Right lobe of liver (tissue), 6 donors: ENCODE measurements around the gene KRT36. TPM values are rescaled to one million over a fixed set of nuclear protein-coding genes. Genes with fewer than 3 reads are reported as not detected.

Source experiments
- ATAC-seq, 4 donors: fragments of 200-7000 bp; cut with Tn5 transposase; one replicate each; pipeline ENCODE4 v1.9.1; 2020; ENCODE audit warnings: mild to moderate bottlenecking in 4 of 4, moderate library complexity in 4 of 4
- DNase-seq, 3 donors: peaks; one replicate each; pipeline ENCODE4 v3.0.0-alpha.2; 2020
- H3K27ac ChIP-seq, 3 donors: fragments of 200-600 bp; one replicate each; pipeline ENCODE4 v1.8.0; 2022
- H3K27me3 ChIP-seq, 2 donors: fragments of 200-600 bp; one replicate each; pipeline ENCODE4 v1.8.0; 2022
- H3K36me3 ChIP-seq, 4 donors: fragments of 200-600 bp; sonication (generic) in 1 of 4; one replicate each; pipeline versions ENCODE4 v1.5.1 to v1.8.0; 2017 to 2022; ENCODE audit warnings: control low read depth in 1 of 4
- H3K4me1 ChIP-seq, 4 donors: fragments of 200-600 bp; sonication (generic) in 1 of 4; one replicate each; pipeline versions ENCODE4 v1.5.1 to v1.8.0; 2017 to 2022; ENCODE audit warnings: control low read depth in 1 of 4
- H3K4me3 ChIP-seq, 3 donors: fragments of 200-600 bp; one replicate each; pipeline ENCODE4 v1.8.0; 2022
- H3K9me3 ChIP-seq, 4 donors: fragments of 200-600 bp; sonication (generic) in 1 of 4; one replicate each; pipeline versions ENCODE4 v1.5.1 to v1.8.0; 2017 to 2022; ENCODE audit warnings: control low read depth in 1 of 4
- CTCF ChIP-seq, 4 donors: fragments of 200-600 bp in 3 of 4; fragments of 450-650 bp in 1 of 4; IDR thresholded peaks; one replicate each; pipeline versions ENCODE4 v1.5.1 to v1.8.0; 2016 to 2022; ENCODE audit warnings: antibody characterized with exemption in 4 of 4, mild to moderate bottlenecking in 2 of 4
- POLR2A ChIP-seq: fragments of 450-650 bp; IDR thresholded peaks from one replicate; pipeline ENCODE4 v1.6.1; 2017; ENCODE audit warnings: antibody characterized with exemption, mild to moderate bottlenecking
- WGBS: methylation state at CpG from one replicate; pipeline ENCODE4 v1.1.6; 2018; ENCODE audit warnings: low coverage, low lambda C conversion rate; ENCODE audit not compliant: insufficient coverage; ENCODE audit errors: missing lambda C conversion rate; 5-methylcytosine and 5-hydroxymethylcytosine counted together
- intact Hi-C, 2 donors: fragments of 100-400 bp; cut with DNase I; formaldehyde crosslinking; loops; one replicate each; pipeline versions ENCODE4 v1.11.2 to v1.14.1; 2022
- total RNA-seq, 6 experiments: library from RNA; depleted of rRNA in 2 of 6; stranded (reverse); fragments of >200 nt in 2 of 6; fragmentation: NEBNext Ultra II Directional in 3 of 6; extraction: Animal tissue kit (Norgen Biotek cat#: 25700) in 3 of 6; gene quantifications; one replicate each; pipeline versions ENCODE4 v1.1.0 to v1.2.4, GENCODE V29; 2016 to 2023
- donor health status: DM: no; HTN: yes; CAD: no.
- donor health status: DM: no; HTN: no; CAD: no.
- donor health status: DM: no; HTN: no; CAD: no.
- donor health status: DM: no; HTN: yes; CAD: no.
- donor health status: DM: no; HTN: yes; CAD: no.

The KRT36 gene
- total RNA-seq, 6 experiments from 2014 or later: not detected

DNA sequence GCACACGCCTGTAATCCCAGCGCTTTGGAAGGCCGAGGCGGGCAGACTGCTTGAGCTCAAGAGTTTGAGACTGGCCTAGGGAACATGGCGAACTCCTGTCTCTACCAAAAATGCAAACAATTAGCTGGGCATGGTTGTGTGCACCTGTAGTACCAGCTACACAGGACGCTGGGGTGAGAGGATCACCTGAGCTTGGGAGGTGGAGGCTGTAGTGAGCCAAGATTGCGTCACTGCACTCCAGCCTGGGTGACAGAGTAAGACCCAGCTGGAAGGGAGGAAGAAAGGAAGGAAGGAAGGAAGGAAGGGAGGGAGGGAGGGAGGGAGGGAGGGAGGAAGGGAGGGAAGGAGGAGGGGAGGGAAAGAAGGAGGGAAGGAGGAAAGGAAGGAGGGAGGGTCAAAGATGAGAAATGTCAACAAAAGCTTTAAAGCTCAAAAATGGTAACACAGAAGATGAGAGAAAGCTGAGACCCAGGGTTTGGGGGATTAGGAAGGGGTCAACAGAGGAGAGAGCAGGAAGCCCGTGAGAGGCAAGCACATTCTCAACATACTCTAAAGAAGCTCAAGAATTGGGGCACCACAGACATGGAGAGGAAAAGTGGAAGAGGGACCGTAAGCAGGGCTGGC is 43.3 kb upstream of the KRT36 start:
- H3K4me3 ChIP-seq: no peak overlapping the region

DNA sequence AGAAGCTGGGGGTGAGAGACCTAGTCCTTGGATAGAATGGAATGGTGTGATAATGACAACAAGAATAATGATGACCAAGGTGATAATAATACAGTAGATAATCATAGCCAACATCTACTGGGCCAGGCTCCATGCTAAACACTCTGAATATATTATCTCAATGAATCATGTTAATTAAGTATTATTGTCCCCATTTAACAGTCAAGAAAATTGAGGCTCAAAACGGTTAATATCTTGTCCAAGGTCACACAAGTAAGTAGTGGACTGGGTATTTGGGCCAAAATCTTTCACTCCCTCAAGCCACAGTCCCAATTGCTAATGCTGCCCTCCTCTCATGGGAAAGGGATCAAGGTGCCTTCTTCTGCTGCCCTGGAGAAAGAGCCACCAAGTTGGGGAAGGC is 42.3 kb upstream of the KRT36 start:
- TF ChIP-seq CTCF (IDR thresholded peaks at IDR 0.05): no peak
- TF ChIP-seq POLR2A: no peak
- Histone ChIP-seq H3K36me3 (no peaks in the 10 kb centered on the region), H3K4me1 (no peaks in the 10 kb centered on the region), H3K27ac (no peak overlapping the region), H3K27me3 (peaks cover 0 to 8% of the 10 kb centered on the region in 2 donors), H3K4me3 (no peak overlapping the region), H3K9me3 (no peaks in the 10 kb centered on the region)
- DNase-seq (no peak), ATAC-seq (no peak)
- 40% methylated on average over 1 of the region's 1 CpG for WGBS
- intact Hi-C loops: no loop called here

More for the DNA sequence above, 43.3 kb upstream of the KRT36 start:
- no peaks in the 10 kb centered on the region for H3K4me1 ChIP-seq
- no peak for ATAC-seq
- intact Hi-C loops: no loop called here
- WGBS: 44% methylated on average over 7 of the region's 9 CpGs
- no peaks in the 10 kb centered on the region for H3K36me3 ChIP-seq
- no peak overlapping the region for H3K27ac ChIP-seq
- H3K27me3 ChIP-seq: no peaks in the 10 kb centered on the region
- DNase-seq: no peak
- TF ChIP-seq CTCF (IDR thresholded peaks at IDR 0.05) (no peak), POLR2A (no peak)
- H3K9me3 ChIP-seq: no peaks in the 10 kb centered on the region

GRCh38 chr17:41530062-41531048 is 40.6 kb upstream of the KRT36 start:
- Histone ChIP-seq H3K4me1 (no peaks in the 10 kb centered on the region), H3K36me3 (no peaks in the 10 kb centered on the region), H3K9me3 (no peaks in the 10 kb centered on the region), H3K27me3 (peaks cover 0 to 8% of the 10 kb centered on the region in 2 donors), H3K27ac (no peak overlapping the region), H3K4me3 (no peak overlapping the region)
- 42% methylated on average over 6 of the region's 8 CpGs for WGBS
- ATAC-seq (peak in 1 of 4 donors; percentile 14), DNase-seq (no peak)
- no peak for TF ChIP-seq POLR2A
- no peak for TF ChIP-seq CTCF (IDR thresholded peaks at IDR 0.05)
- intact Hi-C loops: no loop called here

DNA sequence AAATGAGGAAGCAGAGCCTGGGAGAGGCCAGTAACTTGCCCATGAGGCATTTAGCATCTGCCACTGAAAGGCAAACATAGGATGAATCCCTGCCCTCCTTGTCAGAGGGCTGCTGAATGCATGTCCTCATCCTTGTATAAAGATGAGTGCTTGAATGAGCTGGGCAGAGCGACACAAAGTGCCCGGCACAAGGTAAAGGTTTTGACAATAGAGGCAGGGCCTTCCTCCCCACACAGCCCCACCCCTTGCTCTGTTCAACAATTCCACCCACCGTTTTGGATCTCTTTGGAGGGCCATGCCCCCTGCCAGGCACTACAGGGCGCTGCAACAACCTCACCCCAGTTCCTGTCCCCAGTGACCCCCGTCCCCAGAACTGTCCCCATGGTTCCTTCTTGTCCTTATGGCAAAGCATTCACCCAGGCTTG is 39.8 kb upstream of the KRT36 start:
- Histone ChIP-seq H3K4me3 (no peak overlapping the region), H3K27ac (no peak overlapping the region), H3K9me3 (no peaks in the 10 kb centered on the region), H3K36me3 (no peaks in the 10 kb centered on the region), H3K4me1 (no peaks in the 10 kb centered on the region), H3K27me3 (peaks cover 0 to 8% of the 10 kb centered on the region in 2 donors)
- ATAC-seq: no peak
- intact Hi-C loops: no loop called here
- WGBS: 58% methylated on average over 5 of the region's 5 CpGs
- DNase-seq: no peak
- TF ChIP-seq POLR2A (no peak), CTCF (IDR thresholded peaks at IDR 0.05) (no peak)
